NCI-H345 treated with DMSO at 0.1 percent for 48 hours (cell line): ENCODE data around the gene APRT.

Experiments used
- DNase-seq: peaks from one replicate; lab custom pipeline; 2025; ENCODE audit not compliant: unreplicated experiment; lab: John Stamatoyannopoulos, UW

Gene APRT

DNA sequence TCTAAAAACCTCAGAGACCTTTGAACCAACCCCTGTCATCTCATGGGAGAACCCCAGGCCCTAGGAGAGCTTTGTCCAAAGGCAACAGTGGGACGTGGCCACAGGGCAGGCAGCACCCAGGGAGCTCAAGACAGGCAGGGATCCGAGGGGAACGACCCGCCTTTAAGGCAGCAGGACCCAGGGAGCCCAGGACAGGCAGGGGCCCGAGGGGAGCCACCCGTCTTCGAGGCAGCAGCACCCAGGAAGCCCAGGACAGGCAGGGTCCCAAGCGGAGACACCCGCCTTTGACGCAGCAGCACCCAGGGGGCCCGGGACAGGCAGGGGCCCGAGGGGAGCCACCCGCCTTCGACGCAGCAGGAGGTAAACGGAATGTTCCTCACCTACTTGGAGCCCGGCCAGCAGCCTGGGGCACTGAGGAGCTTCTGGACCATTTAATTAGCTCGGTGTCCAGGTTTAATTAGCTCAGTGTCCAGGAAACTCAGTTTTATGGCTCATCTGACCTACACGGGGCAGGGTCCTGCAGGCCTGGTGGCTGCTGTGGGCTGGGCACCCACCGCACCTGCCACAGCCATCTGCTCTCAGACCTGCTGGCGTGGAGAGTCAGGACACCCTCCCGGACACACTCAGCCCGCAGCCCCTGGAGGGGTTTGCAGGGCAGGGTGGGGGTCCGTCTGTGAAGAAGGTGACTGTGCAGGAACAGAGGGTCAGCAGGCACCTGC lies 51.1 kb downstream of the APRT start:
- no peak for DNase-seq

DNA sequence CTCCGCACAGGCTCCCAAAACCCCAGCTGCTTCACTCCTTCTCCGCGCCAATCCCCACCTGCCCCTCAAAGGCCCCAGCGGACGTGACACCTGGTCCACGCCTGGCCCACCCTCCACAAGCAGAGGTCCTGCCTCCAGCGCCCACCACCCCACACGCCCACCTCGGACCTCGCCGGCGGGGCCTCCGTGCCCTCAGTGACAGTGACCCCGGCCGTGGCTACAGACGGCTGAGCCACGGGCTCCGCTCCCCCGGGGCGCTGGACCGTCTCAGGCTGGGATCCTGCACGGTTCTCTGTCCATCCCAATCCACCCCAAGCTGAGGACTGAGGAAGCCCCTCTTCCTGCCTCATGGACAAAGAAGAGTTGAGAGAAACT lies 51.8 kb downstream of the APRT start:
- DNase-seq: no peak
